Stomach (tissue), 9 donors: ENCODE measurements around the gene HDAC9. TPM values are rescaled to one million over a fixed set of nuclear protein-coding genes. Genes with fewer than 3 reads are reported as not detected.

ENCODE experiments used
- DNase-seq, 2 donors: peaks; one replicate each; pipeline versions ENCODE4 v3.0.0 to v3.0.0-alpha.2; 2013 to 2019
- H3K27ac ChIP-seq, 5 donors: fragments of 200-600 bp in 4 of 5; sonication (generic) in 4 of 5; one replicate each; pipeline ENCODE4 v1.5.1; 2013 to 2019; ENCODE audit warnings: mild to moderate bottlenecking in 1 of 5, moderate library complexity in 1 of 5
- H3K27me3 ChIP-seq, 3 donors: fragments of 200-600 bp; sonication (generic); one replicate each; pipeline ENCODE4 v1.5.1; 2017 to 2019; ENCODE audit warnings: mixed run types in 1 of 3
- H3K36me3 ChIP-seq, 4 donors: fragments of 200-600 bp; sonication (generic); 1 replicate in 3 of 4; 2 replicates in 1 of 4; pipeline ENCODE4 v1.5.1; 2016 to 2019
- H3K4me1 ChIP-seq, 4 donors: fragments of 200-600 bp; sonication (generic); one replicate each; pipeline ENCODE4 v1.5.1; 2016 to 2019
- H3K4me3 ChIP-seq, 4 donors: fragments of 200-600 bp; sonication (generic) in 3 of 4; one replicate each; pipeline ENCODE4 v1.5.1; 2016 to 2019; ENCODE audit warnings: mild to moderate bottlenecking in 1 of 4
- H3K9me3 ChIP-seq, 4 donors: fragments of 200-600 bp; sonication (generic); one replicate each; pipeline ENCODE4 v1.5.1; 2016 to 2019
- CTCF ChIP-seq, 7 experiments: fragments of 450-650 bp in 4 of 7; fragments of 200-600 bp in 3 of 7; sonication (generic) in 3 of 7; IDR thresholded peaks; one replicate each; pipeline ENCODE4 v1.5.1; 2016 to 2019; ENCODE audit warnings: antibody characterized with exemption in 7 of 7, control low read depth in 2 of 7, mild to moderate bottlenecking in 1 of 7
- EP300 ChIP-seq: sonication (generic); formaldehyde crosslinking; IDR thresholded peaks from one replicate; pipeline ENCODE4 v1.6.1; 2017; ENCODE audit warnings: antibody characterized with exemption
- POLR2A ChIP-seq, 4 donors: fragments of 450-650 bp; IDR thresholded peaks; one replicate each; pipeline ENCODE4 v1.6.1; 2016; ENCODE audit warnings: antibody characterized with exemption in 4 of 4, control low read depth in 2 of 4, mild to moderate bottlenecking in 1 of 4, moderate library complexity in 1 of 4
- POLR2AphosphoS5 ChIP-seq, 3 donors: sonication (generic); formaldehyde crosslinking; IDR thresholded peaks; one replicate each; pipeline ENCODE4 v1.6.1; 2016; ENCODE audit warnings: antibody characterized with exemption in 3 of 3
- WGBS, 5 donors: extraction: QIAGEN DNeasy Blood & Tissue Kit in 3 of 5; methylation state at CpG; one replicate each; pipeline versions ENCODE4 v1.1.5 to v1.1.7; 2013 to 2018; 5-methylcytosine and 5-hydroxymethylcytosine counted together
- intact Hi-C: fragments of 100-400 bp; cut with DNase I; formaldehyde crosslinking; loops from one replicate; pipeline ENCODE4 v1.15.1; 2023; ENCODE audit warnings: low total_unique reads
- polyA plus RNA-seq, 3 donors: library from polyadenylated mRNA; stranded (reverse); fragments of 200-250 nt; gene quantifications; one replicate each; pipeline ENCODE4 v1.2.3, GENCODE V29; 2013
- total RNA-seq, 5 donors: library from RNA; depleted of rRNA; stranded (reverse); fragments of >200 nt; gene quantifications; one replicate each; pipeline versions ENCODE4 v1.1.0 to v1.2.3, GENCODE V29; 2014 to 2016
- donor health status: healthy with polysubstance abuse.
- donor health status: Bipolar disorder and iron deficiency.
- donor health status: healthy.

The HDAC9 gene
- total and polyA plus RNA-seq, 8 donors = 1.4 to 60.0 (median 9.8) TPM

DNA sequence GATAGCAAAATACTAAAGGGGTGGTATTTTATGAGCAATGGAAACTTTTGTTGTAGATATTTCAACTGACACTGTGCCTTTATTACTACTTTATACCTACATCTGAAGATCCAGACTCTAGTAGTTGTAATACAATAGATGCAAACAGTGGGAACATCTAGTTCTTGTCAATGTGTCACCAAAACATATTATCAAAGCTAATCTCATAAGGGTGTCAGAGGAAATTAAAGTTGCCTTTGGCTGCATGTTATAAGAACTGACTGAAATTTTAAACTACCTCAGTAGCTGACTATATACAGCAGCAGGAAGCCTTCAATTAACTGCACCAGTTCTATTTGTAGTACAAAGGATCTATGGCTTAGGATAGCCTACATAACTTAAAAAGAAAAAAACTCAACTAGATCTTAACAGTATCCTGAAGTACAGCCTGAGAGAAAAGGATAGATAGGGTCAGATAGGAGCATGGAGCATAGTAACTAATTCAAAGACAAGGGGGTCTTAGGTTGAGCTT is 30.9 kb downstream of the HDAC9 start:
- no peak for DNase-seq
- intact Hi-C loops = no loop called here

DNA sequence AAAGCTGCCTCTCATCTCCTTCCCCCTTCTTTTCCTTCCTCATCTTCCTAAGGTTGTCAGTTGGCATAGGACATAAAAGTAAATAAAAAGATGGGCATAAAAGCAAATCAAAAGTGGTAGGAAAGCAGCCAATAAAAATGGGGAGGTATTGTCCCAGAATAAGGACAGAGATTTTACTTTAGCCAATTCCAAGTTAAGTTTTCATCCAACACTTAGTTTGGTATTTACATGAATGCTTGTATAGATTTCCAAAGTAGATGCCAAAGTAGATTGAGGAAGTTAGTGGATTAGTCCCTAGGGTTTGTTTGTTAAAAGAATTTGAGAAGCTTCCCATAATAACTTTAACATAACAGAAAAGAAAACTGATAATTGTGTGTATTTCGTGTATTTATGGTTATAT is 33.7 kb downstream of the HDAC9 start:
- Histone ChIP-seq H3K4me3 (no peak overlapping the region), H3K27me3 (no peaks in the 10 kb centered on the region), H3K27ac (no peak overlapping the region), H3K4me1 (peaks cover 0 to 8% (median 0%) of the 10 kb centered on the region in 4 donors), H3K9me3 (no peaks in the 10 kb centered on the region), H3K36me3 (no peaks in the 10 kb centered on the region)
- 60 to 73% (median 65%) methylated on average over 1 of the region's 1 CpG for WGBS, 5 donors
- TF ChIP-seq POLR2AphosphoS5 (IDR thresholded peaks at IDR 0.05) (no peak), EP300 (no peak), CTCF (IDR thresholded peaks at IDR 0.05) (no peak), POLR2A (IDR thresholded peaks at IDR 0.05) (no peak)
- no peak for DNase-seq
- intact Hi-C loops = no loop called here

More for the DNA sequence above, 30.9 kb downstream of the HDAC9 start:
- TF ChIP-seq CTCF (IDR thresholded peaks at IDR 0.05) (no peak), POLR2A (IDR thresholded peaks at IDR 0.05) (no peak), POLR2AphosphoS5 (IDR thresholded peaks at IDR 0.05) (no peak), EP300 (no peak)
- H3K27ac ChIP-seq = no peak overlapping the region
- H3K9me3 ChIP-seq = no peaks in the 10 kb centered on the region
- H3K4me3 ChIP-seq = no peak overlapping the region
- H3K36me3 ChIP-seq = no peaks in the 10 kb centered on the region
- H3K4me1 ChIP-seq = peaks cover 0 to 8% (median 0%) of the 10 kb centered on the region in 4 donors
- H3K27me3 ChIP-seq = no peaks in the 10 kb centered on the region

DNA sequence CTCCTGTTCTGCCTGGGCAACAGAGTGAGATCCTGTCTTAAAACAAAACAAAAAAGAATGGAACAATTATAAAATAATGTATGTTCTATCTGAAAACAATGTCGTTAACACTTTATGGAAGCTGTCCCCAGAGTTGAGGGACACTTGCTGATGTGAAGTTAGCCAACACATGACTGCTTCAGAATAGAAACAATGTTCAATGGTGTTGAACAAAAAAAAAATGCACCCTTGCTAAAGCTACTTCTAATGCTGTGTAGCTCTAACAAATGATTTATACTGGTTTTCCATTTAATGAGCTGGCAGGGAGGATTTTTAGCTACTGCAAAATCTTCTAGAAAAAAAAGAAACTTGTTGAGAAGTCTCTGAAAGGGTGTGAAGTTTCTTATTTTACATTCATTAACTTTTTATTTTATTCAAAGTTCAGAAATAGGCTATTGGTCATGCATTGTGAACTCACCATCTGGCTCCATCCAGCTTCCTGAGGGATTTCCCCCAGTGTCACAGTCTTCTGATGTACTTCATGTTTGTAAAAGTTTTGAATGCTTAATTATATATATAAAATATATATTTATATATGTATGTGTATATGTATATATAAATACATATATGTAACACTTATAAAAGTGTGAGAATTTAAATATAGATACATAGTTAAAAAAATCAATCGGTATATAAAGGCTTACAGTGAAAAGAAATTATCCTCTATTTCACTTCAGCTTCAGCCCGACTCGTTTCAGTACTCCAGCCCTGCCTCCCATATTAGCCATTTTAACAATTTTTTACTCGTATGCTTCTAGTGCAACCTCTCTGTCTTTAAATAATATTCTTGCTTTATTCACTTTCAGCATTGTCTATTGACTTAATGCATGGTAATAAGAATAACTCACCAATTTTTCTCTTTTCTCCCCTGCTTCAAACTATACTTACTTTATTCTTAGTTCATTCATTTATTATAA is 35.0 kb downstream of the HDAC9 start:
- Histone ChIP-seq H3K36me3 (no peaks in the 10 kb centered on the region), H3K27me3 (no peaks in the 10 kb centered on the region), H3K9me3 (no peaks in the 10 kb centered on the region), H3K4me3 (no peak overlapping the region), H3K4me1 (peaks cover 0 to 8% (median 0%) of the 10 kb centered on the region in 4 donors), H3K27ac (no peak overlapping the region)
- no peak for TF ChIP-seq POLR2AphosphoS5 (IDR thresholded peaks at IDR 0.05)
- no peak for TF ChIP-seq EP300
- TF ChIP-seq CTCF (IDR thresholded peaks at IDR 0.05) = no peak
- no peak for TF ChIP-seq POLR2A (IDR thresholded peaks at IDR 0.05)
- DNase-seq = no peak
- intact Hi-C loops = no loop called here
- 80 to 92% (median 82%) methylated on average over 5 of the region's 5 CpGs for WGBS, 5 donors

GRCh38 chr7:18531539-18531938 is 36.0 kb downstream of the HDAC9 start:
- Histone ChIP-seq H3K4me1 (peaks cover 0 to 8% (median 2%) of the 10 kb centered on the region in 4 donors), H3K27me3 (no peaks in the 10 kb centered on the region), H3K27ac (no peak overlapping the region), H3K36me3 (no peaks in the 10 kb centered on the region), H3K4me3 (no peak overlapping the region), H3K9me3 (no peaks in the 10 kb centered on the region)
- 73 to 90% (median 82%) methylated on average over 3 of the region's 3 CpGs for whole genome bisulfite sequencing, 5 donors
- TF ChIP-seq POLR2AphosphoS5 (IDR thresholded peaks at IDR 0.05) (no peak), POLR2A (IDR thresholded peaks at IDR 0.05) (no peak), EP300 (no peak), CTCF (IDR thresholded peaks at IDR 0.05) (no peak)
- DNase-seq = no peak
- intact Hi-C loops = no loop called here
